GM06990 (cell line): ENCODE data around the gene FAM216B.

Experiments
- DNase-seq: peaks from one replicate; pipeline ENCODE4 v3.0.0-alpha.2; 2011; ENCODE audit not compliant: insufficient read length; ENCODE audit errors: extremely low read depth
- H3K27me3 ChIP-seq: replicated peaks from 2 replicates; pipeline ENCODE4 v1.6.0; 2011; ENCODE audit warnings: low read length; ENCODE audit not compliant: control insufficient read depth, insufficient read depth
- H3K36me3 ChIP-seq: 2 replicates; pipeline ENCODE4 v1.5.1; 2011; ENCODE audit warnings: low read length; ENCODE audit not compliant: control insufficient read depth, insufficient read depth
- H3K4me3 ChIP-seq: replicated peaks from 2 replicates; pipeline ENCODE4 v1.5.1; 2011; ENCODE audit warnings: low read depth, mild to moderate bottlenecking, control low read depth, low read length
- TF ChIP-seq, protein P1 (sequence below): IDR thresholded peaks from 2 replicates; pipeline ENCODE4 v1.5.1; 2011; ENCODE audit warnings: low read length, control low read depth, mild to moderate bottlenecking, inconsistent platforms; ENCODE audit not compliant: insufficient read depth, poor library complexity, severe bottlenecking

Gene FAM216B

DNA sequence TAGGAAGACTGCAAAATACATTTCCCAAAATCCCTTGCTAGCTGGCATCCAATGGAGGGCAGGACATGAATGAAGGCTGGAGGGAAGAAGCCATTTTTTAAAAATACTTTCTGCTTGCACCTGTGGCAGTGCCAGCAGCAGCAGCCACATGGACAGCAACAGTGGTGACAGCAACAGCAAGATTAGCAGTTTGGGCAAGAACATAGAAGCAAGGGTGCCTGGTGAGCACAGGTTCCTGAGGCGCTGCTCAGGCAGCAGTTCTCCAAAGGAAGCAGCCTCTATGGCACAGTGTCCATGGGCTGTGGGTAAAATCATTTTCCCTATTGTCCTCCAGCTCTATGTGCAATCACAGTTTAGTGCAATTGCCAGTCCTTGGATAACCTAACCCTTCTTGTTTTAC, 1.3 kb upstream of the FAM216B start:
- DNase-seq: no peak
- TF ChIP-seq, protein P1, sequence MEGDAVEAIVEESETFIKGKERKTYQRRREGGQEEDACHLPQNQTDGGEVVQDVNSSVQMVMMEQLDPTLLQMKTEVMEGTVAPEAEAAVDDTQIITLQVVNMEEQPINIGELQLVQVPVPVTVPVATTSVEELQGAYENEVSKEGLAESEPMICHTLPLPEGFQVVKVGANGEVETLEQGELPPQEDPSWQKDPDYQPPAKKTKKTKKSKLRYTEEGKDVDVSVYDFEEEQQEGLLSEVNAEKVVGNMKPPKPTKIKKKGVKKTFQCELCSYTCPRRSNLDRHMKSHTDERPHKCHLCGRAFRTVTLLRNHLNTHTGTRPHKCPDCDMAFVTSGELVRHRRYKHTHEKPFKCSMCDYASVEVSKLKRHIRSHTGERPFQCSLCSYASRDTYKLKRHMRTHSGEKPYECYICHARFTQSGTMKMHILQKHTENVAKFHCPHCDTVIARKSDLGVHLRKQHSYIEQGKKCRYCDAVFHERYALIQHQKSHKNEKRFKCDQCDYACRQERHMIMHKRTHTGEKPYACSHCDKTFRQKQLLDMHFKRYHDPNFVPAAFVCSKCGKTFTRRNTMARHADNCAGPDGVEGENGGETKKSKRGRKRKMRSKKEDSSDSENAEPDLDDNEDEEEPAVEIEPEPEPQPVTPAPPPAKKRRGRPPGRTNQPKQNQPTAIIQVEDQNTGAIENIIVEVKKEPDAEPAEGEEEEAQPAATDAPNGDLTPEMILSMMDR: no peak
- no peaks in the 10 kb centered on the region for H3K36me3 ChIP-seq

DNA sequence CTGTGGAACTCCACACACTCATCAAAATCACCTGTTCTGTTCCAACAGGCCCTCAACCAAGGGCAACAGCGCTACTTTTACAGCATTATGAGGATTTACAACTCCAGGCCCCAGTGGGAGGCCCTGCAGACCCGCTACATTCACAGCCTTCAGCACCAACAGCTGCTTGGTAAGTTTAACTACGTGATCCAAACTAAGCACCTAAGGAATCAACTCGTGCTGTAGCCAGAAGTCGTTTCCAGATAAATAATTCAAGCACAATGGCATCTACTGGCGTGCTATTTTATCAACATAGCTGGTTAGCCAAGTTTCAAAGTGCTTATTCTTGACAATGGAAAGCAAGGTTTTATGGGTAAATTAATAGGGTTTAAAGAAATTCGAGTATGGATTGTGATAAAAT, 5.3 kb downstream of the FAM216B start:
- DNase-seq: no peak
- TF ChIP-seq, protein P1: no peak
- H3K4me3 ChIP-seq: no peak overlapping the region
- no peaks in the 10 kb centered on the region for H3K27me3 ChIP-seq
- no peaks in the 10 kb centered on the region for H3K36me3 ChIP-seq

More for the DNA sequence above, 1.3 kb upstream of the FAM216B start:
- no peak overlapping the region for H3K4me3 ChIP-seq
- H3K27me3 ChIP-seq: peaks cover 2% of the 10 kb centered on the region

DNA sequence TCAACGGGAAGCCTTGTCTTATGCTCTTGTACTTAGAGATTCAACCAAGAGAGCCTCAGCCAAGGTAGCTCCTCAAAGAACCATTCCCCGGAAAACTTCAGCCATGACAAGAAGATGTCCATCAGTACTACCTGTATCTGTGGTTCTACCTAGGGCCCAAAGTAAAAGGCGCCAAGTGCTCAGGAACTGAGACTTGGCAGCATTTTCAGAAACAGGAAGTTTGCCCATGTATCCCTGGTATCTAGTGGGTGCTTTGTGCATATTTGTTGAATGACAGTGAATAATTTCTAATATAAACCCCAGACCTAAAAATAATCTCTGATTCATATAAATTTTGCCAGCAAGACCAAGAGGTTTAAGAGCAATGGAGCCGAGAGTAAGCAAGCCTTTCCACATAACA, 7.2 kb downstream of the FAM216B start:
- DNase-seq: no peak
- Histone ChIP-seq H3K4me3 (no peak overlapping the region), H3K27me3 (no peaks in the 10 kb centered on the region), H3K36me3 (no peaks in the 10 kb centered on the region)
- TF ChIP-seq, protein P1: no peak

DNA sequence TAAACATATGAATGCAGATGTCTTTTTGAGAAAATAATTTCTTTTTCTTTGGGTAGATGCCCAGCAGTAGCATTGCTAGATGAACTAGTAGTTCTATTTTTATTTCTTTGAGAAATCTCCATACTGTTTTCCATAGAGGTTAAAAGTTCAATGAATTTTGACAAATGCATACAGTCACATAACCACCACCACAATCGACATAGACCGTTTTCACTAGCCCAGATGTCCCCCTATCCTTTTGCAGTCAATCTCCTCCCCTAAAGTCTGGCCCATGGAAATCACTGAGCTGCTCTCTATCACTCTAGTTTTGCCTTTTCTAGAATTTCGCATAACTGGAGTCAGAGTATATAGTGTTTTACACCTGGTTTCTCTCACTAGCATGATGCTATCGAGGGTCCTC, 10.8 kb downstream of the FAM216B start:
- Histone ChIP-seq H3K27me3 (no peaks in the 10 kb centered on the region), H3K4me3 (no peak overlapping the region), H3K36me3 (no peaks in the 10 kb centered on the region)
- TF ChIP-seq, protein P1: no peak
- DNase-seq: no peak

DNA sequence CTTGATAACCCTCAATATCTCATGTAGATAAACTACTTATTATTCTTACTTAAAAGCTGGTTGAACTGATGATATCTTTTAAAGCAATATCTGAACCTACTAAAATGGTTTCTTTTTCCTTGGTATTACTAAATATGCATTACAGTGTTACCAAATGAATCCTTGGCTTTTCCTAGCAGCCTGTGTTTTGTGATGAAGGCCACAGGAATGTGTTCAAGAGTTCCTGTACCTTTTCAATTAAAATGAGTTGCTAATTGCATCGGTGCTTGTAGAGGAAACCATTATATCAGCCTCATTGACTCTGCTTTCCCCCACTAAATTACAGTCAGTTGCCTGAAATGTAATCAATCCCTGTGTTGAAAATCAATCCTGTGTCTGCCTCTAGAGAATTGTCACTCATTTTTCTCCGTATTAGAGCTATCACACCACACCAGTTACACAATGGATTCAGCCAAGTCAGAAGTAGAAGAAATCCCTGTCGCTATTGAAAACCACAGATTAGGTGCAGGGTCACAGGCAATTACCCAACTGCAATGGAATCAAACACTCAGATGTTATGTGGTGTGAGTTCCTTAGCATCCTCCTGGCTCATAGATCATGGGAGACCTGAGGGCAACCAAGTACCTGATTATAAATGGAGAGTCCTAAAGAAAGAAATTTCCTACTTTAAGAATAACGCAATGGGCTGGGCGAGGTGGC, 13.3 kb downstream of the FAM216B start:
- Histone ChIP-seq H3K36me3 (no peaks in the 10 kb centered on the region), H3K4me3 (no peak overlapping the region), H3K27me3 (no peaks in the 10 kb centered on the region)
- TF ChIP-seq, protein P1: no peak
- DNase-seq: no peak

DNA sequence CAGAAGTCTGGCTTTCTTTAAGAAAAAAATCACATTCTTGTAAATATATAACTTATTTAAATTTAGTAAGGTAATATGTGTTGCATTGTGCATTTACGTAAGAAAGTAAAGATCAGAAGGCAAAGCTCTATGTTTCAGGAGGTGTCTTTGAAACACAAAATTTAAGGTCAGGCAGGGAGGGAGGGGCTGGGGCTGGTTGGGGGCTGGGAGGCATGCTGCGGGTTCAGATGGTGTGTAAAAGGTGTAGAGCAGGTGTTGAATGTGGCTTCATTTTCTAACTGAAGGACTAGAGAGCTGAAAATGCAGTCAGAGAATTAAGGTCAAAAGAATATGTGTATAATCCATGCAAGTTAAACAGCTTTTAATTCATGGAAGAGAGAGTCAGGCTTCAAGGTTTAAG, 14.3 kb downstream of the FAM216B start:
- no peak for DNase-seq
- H3K36me3 ChIP-seq: no peaks in the 10 kb centered on the region
- H3K4me3 ChIP-seq: no peak overlapping the region
- TF ChIP-seq, protein P1: no peak
- no peaks in the 10 kb centered on the region for H3K27me3 ChIP-seq
